Spleen (tissue), 7 donors: ENCODE data around the gene NDUFA11.

Experiments
- POLR2A ChIP-seq, 3 donors: fragments of 450-650 bp; IDR thresholded peaks; one replicate each; pipeline ENCODE4 v1.5.1; 2017; ENCODE audit warnings: antibody characterized with exemption in 3 of 3, mild to moderate bottlenecking in 1 of 3
- POLR2AphosphoS5 ChIP-seq, 3 donors: sonication (generic); formaldehyde crosslinking; IDR thresholded peaks; one replicate each; pipeline ENCODE4 v1.5.1; 2017; ENCODE audit warnings: antibody characterized with exemption in 3 of 3
- TF ChIP-seq, protein P1 (sequence below), 11 experiments: fragments of 200-600 bp in 7 of 11; fragments of 450-650 bp in 4 of 11; sonication (generic) in 4 of 11; IDR thresholded peaks in 8 of 11; conservative IDR thresholded peaks in 3 of 11; 1 replicate in 7 of 11; 2 replicates in 4 of 11; pipeline versions ENCODE4 v1.4.0 to v1.8.0; 2016 to 2021; ENCODE audit warnings: antibody characterized with exemption in 11 of 11, inconsistent platforms in 4 of 11, mild to moderate bottlenecking in 1 of 11
- donor health status: DM: no; HTN: no; CAD: no; lungs with moderate emphysema.
- donor health status: DM: no; HTN: no; CAD: no.
- donor health status: DM: no; HTN: no; CAD: no.

DNA sequence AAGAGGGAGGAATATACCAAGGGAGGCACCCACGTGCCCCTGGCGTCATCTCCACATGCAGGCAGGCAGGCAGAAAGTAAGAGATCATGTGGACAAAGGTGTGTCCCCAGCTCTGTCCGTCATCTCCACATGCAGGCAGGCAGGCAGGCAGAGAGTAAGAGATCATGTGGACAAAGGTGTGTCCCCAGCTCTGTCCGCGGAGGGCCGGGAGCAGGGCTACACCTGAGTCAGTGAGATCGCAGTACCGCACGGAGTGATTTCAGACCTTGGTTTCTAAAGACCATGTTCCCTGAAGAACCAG lies 32.7 kb upstream of the NDUFA11 start:
- TF ChIP-seq POLR2AphosphoS5 (IDR thresholded peaks at IDR 0.05) (no peak), POLR2A (IDR thresholded peaks at IDR 0.05) (no peak)
- TF ChIP-seq, protein P1, sequence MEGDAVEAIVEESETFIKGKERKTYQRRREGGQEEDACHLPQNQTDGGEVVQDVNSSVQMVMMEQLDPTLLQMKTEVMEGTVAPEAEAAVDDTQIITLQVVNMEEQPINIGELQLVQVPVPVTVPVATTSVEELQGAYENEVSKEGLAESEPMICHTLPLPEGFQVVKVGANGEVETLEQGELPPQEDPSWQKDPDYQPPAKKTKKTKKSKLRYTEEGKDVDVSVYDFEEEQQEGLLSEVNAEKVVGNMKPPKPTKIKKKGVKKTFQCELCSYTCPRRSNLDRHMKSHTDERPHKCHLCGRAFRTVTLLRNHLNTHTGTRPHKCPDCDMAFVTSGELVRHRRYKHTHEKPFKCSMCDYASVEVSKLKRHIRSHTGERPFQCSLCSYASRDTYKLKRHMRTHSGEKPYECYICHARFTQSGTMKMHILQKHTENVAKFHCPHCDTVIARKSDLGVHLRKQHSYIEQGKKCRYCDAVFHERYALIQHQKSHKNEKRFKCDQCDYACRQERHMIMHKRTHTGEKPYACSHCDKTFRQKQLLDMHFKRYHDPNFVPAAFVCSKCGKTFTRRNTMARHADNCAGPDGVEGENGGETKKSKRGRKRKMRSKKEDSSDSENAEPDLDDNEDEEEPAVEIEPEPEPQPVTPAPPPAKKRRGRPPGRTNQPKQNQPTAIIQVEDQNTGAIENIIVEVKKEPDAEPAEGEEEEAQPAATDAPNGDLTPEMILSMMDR (IDR thresholded peaks at IDR 0.05 in 8 of 11, conservative IDR thresholded peaks at IDR 0.05 in 3 of 11), result no peak
